Common myeloid progenitor, CD34-positive (primary cell): ENCODE results near the gene FAM171A2.

Experiments used
- CTCF ChIA-PET: fragments of 350-600 bp; sonication (Branson Sonifier 250); formaldehyde crosslinking; loops from one replicate; lab custom pipeline; 2021; ENCODE audit warnings: antibody characterized with exemption; lab: Charles Lee
- POLR2A ChIA-PET: fragments of 350-600 bp; sonication (Branson Sonifier 250); formaldehyde crosslinking; loops from one replicate; lab custom pipeline; 2021; ENCODE audit warnings: antibody characterized with exemption; lab: Charles Lee
- DNase-seq, 3 donors: peaks; one replicate each; pipeline versions ENCODE4 v3.0.0 to v3.0.0-alpha.2; 2013
- H3K27ac ChIP-seq, 2 experiments: 1 replicate in 1 of 2; 2 replicates in 1 of 2; pipeline ENCODE4 v1.7.0; 2013; ENCODE audit warnings: inconsistent platforms in 2 of 2, low read length in 2 of 2, mild to moderate bottlenecking in 2 of 2, low read depth in 1 of 2, moderate library complexity in 1 of 2; ENCODE audit not compliant: severe bottlenecking in 2 of 2, insufficient read depth in 1 of 2, poor library complexity in 1 of 2
- H3K27me3 ChIP-seq, 5 experiments: replicated peaks in 2 of 5; 1 replicate in 3 of 5; 2 replicates in 2 of 5; pipeline versions ENCODE4 v1.6.1 to v1.7.0; 2013; ENCODE audit warnings: low read length in 4 of 5, mild to moderate bottlenecking in 2 of 5, moderate library complexity in 2 of 5, inconsistent platforms in 1 of 5; ENCODE audit not compliant: insufficient read depth in 5 of 5, control insufficient read depth in 4 of 5
- H3K36me3 ChIP-seq, 4 experiments: 1 replicate in 2 of 4; 2 replicates in 2 of 4; pipeline versions ENCODE4 v1.6.1 to v1.7.0; 2013; ENCODE audit warnings: low read length in 3 of 4, control low read depth in 1 of 4, mild to moderate bottlenecking in 1 of 4; ENCODE audit not compliant: control insufficient read depth in 4 of 4, insufficient read depth in 4 of 4
- H3K4me1 ChIP-seq, 4 experiments: 1 replicate in 3 of 4; 2 replicates in 1 of 4; pipeline versions ENCODE4 v1.6.1 to v1.7.1; 2013; ENCODE audit warnings: low read length in 3 of 4, mild to moderate bottlenecking in 3 of 4, control low read depth in 1 of 4, inconsistent platforms in 1 of 4, moderate library complexity in 1 of 4; ENCODE audit not compliant: control insufficient read depth in 4 of 4, insufficient read depth in 4 of 4; ENCODE audit errors: control extremely low read depth in 1 of 4
- H3K4me3 ChIP-seq, 7 experiments: 1 replicate in 4 of 7; 2 replicates in 3 of 7; pipeline versions ENCODE4 v1.5.1 to v1.7.0; 2013; ENCODE audit warnings: mild to moderate bottlenecking in 7 of 7, low read length in 6 of 7, moderate library complexity in 6 of 7, inconsistent platforms in 2 of 7, low read depth in 2 of 7, control low read depth in 1 of 7; ENCODE audit not compliant: insufficient read depth in 4 of 7, control insufficient read depth in 1 of 7; ENCODE audit errors: extremely low read depth in 1 of 7
- H3K9me3 ChIP-seq, 5 experiments: 1 replicate in 4 of 5; 2 replicates in 1 of 5; pipeline versions ENCODE4 v1.6.1 to v1.7.1; 2013; ENCODE audit warnings: low read length in 4 of 5, mild to moderate bottlenecking in 2 of 5, inconsistent platforms in 1 of 5, low read depth in 1 of 5, moderate library complexity in 1 of 5; ENCODE audit not compliant: control insufficient read depth in 4 of 5, insufficient read depth in 2 of 5; ENCODE audit errors: control extremely low read depth in 1 of 5
- WGBS: methylation state at CpG from one replicate; pipeline ENCODE4 v1.1.5; 2013; ENCODE audit not compliant: insufficient coverage; 5-methylcytosine and 5-hydroxymethylcytosine counted together

The FAM171A2 gene

GRCh38 chr17:44378171-44378705, 14.6 kb upstream of the FAM171A2 start:
- Histone ChIP-seq H3K36me3 (no peaks in the 10 kb centered on the region), H3K27me3 (peaks cover 0 to 3% (median 0%) of the 10 kb centered on the region in 5 experiments), H3K9me3 (no peaks in the 10 kb centered on the region), H3K27ac (no peak overlapping the region), H3K4me3 (no peak overlapping the region), H3K4me1 (peaks cover 0 to 15% (median 4%) of the 10 kb centered on the region in 4 experiments)
- no peak for DNase-seq
- ChIA-PET POLR2A (interaction anchor here (0.6 kb wide), 1 partner anchor 268 kb away, joined by 4 read pairs; no protein-coding TSS in a partner anchor), CTCF (interaction anchor here (0.6 kb wide), 1 partner anchor 14 kb away, joined by 3 read pairs; no protein-coding TSS in a partner anchor)
- WGBS = 98% methylated on average over 10 of the region's 14 CpGs

GRCh38 chr17:44376779-44377178, 13.1 kb upstream of the FAM171A2 start:
- POLR2A ChIA-PET = no interaction called here
- H3K9me3 ChIP-seq = no peaks in the 10 kb centered on the region
- CTCF ChIA-PET = interaction anchor here (1.0 to 2.6 kb wide), 7 partner anchors 10 to 31 kb away, joined by 3 to 11 read pairs (median 4); partner anchors contain the start of genes FAM171A2 and GRN
- no peak for DNase-seq
- H3K36me3 ChIP-seq = no peaks in the 10 kb centered on the region
- H3K4me1 ChIP-seq = peaks cover 0 to 10% (median 4%) of the 10 kb centered on the region in 4 experiments
- H3K27ac ChIP-seq = no peak overlapping the region
- no peak overlapping the region for H3K4me3 ChIP-seq
- WGBS = over 99% methylated on average over 8 of the region's 12 CpGs
- peaks cover 0 to 3% (median 0%) of the 10 kb centered on the region in 5 experiments for H3K27me3 ChIP-seq

GRCh38 chr17:44376124-44376523, 12.5 kb upstream of the FAM171A2 start:
- ChIA-PET CTCF (interaction anchor here (1.0 to 2.6 kb wide), 11 partner anchors 10 to 146 kb away, joined by 3 to 11 read pairs (median 4); partner anchors contain the start of genes FAM171A2 and GRN), POLR2A (no interaction called here)
- H3K9me3 ChIP-seq = no peaks in the 10 kb centered on the region
- 29% methylated on average over 1 of the region's 5 CpGs for WGBS
- peaks cover 0 to 10% (median 4%) of the 10 kb centered on the region in 4 experiments for H3K4me1 ChIP-seq
- H3K27me3 ChIP-seq = peaks cover 0 to 3% (median 0%) of the 10 kb centered on the region in 5 experiments
- peak in 1 of 3 donors; percentile 28 for DNase-seq
- H3K4me3 ChIP-seq = no peak overlapping the region
- no peaks in the 10 kb centered on the region for H3K36me3 ChIP-seq
- H3K27ac ChIP-seq = no peak overlapping the region

GRCh38 chr17:44375196-44376017, 11.8 kb upstream of the FAM171A2 start:
- ChIA-PET CTCF (interaction anchor here (1.0 to 2.6 kb wide), 13 partner anchors 10 to 147 kb away, joined by 3 to 11 read pairs (median 4); partner anchors contain the start of genes FAM171A2 and GRN), POLR2A (no interaction called here)
- no peak for DNase-seq
- 85% methylated on average over 19 of the region's 22 CpGs for WGBS
- Histone ChIP-seq H3K36me3 (no peaks in the 10 kb centered on the region), H3K4me1 (peaks cover 0 to 10% (median 4%) of the 10 kb centered on the region in 4 experiments), H3K4me3 (no peak overlapping the region), H3K27me3 (peaks cover 0 to 3% (median 0%) of the 10 kb centered on the region in 5 experiments), H3K9me3 (no peaks in the 10 kb centered on the region), H3K27ac (no peak overlapping the region)

GRCh38 chr17:44374306-44375195, 10.9 kb upstream of the FAM171A2 start:
- DNase-seq = no peak
- ChIA-PET CTCF (interaction anchor here (1.1 to 2.6 kb wide), 7 partner anchors 9 to 26 kb away, joined by 3 to 11 read pairs (median 3); no protein-coding TSS in a partner anchor), POLR2A (no interaction called here)
- no peak overlapping the region for H3K27ac ChIP-seq
- H3K4me1 ChIP-seq = peaks cover 0 to 10% (median 4%) of the 10 kb centered on the region in 4 experiments
- peaks cover 0 to 3% (median 0%) of the 10 kb centered on the region in 5 experiments for H3K27me3 ChIP-seq
- 60% methylated on average over 20 of the region's 31 CpGs for WGBS
- no peaks in the 10 kb centered on the region for H3K36me3 ChIP-seq
- H3K4me3 ChIP-seq = peak overlapping the region in 1 of 7 experiments; percentile 54
- H3K9me3 ChIP-seq = no peaks in the 10 kb centered on the region

GRCh38 chr17:44372036-44372435, 8.4 kb upstream of the FAM171A2 start:
- POLR2A ChIA-PET = interaction anchor here (0.7 kb wide), 1 partner anchor 457 kb away, joined by 3 read pairs; no protein-coding TSS in a partner anchor
- Histone ChIP-seq H3K9me3 (no peaks in the 10 kb centered on the region), H3K27ac (no peak overlapping the region), H3K4me1 (peaks cover 0 to 10% (median 4%) of the 10 kb centered on the region in 4 experiments), H3K36me3 (no peaks in the 10 kb centered on the region), H3K4me3 (no peak overlapping the region), H3K27me3 (peaks cover 0 to 3% (median 0%) of the 10 kb centered on the region in 5 experiments)
- 100% methylated on average over 3 of the region's 10 CpGs for whole genome bisulfite sequencing
- DNase-seq = no peak
- CTCF ChIA-PET = interaction anchor here (4.8 kb wide), 1 partner anchor 14 kb away, joined by 19 read pairs; no protein-coding TSS in a partner anchor
